KMS-11 (cell line): Measurements from ENCODE around the gene POLR1H.

ENCODE experiments used
- H2AFZ ChIP-seq: fragments of 200-600 bp; sonication (generic); 2 replicates; pipeline ENCODE4 v1.6.1; 2016; ENCODE audit warnings: antibody characterized with exemption, mixed run types, low read depth
- H3K27ac ChIP-seq: fragments of 200-600 bp; sonication (generic); 2 replicates; pipeline ENCODE4 v1.6.1; 2016; ENCODE audit warnings: mild to moderate bottlenecking, mixed run types
- H3K27me3 ChIP-seq: fragments of 200-600 bp; sonication (generic); 2 replicates; pipeline ENCODE4 v1.6.1; 2017; ENCODE audit warnings: mild to moderate bottlenecking, low read depth, mixed run types, moderate library complexity; ENCODE audit not compliant: insufficient read depth
- H3K36me3 ChIP-seq: fragments of 200-600 bp; sonication (generic); 2 replicates; pipeline ENCODE4 v1.6.1; 2017; ENCODE audit warnings: mild to moderate bottlenecking, mixed run types; ENCODE audit not compliant: insufficient read depth
- H3K4me1 ChIP-seq: fragments of 200-600 bp; sonication (generic); 2 replicates; pipeline ENCODE4 v1.6.1; 2016; ENCODE audit warnings: mild to moderate bottlenecking, low read depth, mixed run types; ENCODE audit not compliant: poor library complexity, severe bottlenecking
- H3K4me2 ChIP-seq: fragments of 200-600 bp; sonication (generic); 2 replicates; pipeline ENCODE4 v1.7.0; 2016; ENCODE audit warnings: mild to moderate bottlenecking, mixed run types
- H3K4me3 ChIP-seq: fragments of 200-600 bp; sonication (generic); IDR thresholded peaks from 2 replicates; pipeline ENCODE4 v1.6.1; 2017; ENCODE audit warnings: low read depth, low read length, mixed read lengths; ENCODE audit not compliant: insufficient read depth
- H3K79me2 ChIP-seq: fragments of 200-600 bp; sonication (generic); 2 replicates; pipeline ENCODE4 v1.6.1; 2016; ENCODE audit warnings: low read depth, mixed run types; ENCODE audit not compliant: insufficient read depth
- H3K9ac ChIP-seq: fragments of 200-600 bp; sonication (generic); 2 replicates; pipeline ENCODE4 v1.6.1; 2016; ENCODE audit warnings: mild to moderate bottlenecking, mixed run types
- H4K20me1 ChIP-seq: fragments of 200-600 bp; sonication (generic); 2 replicates; pipeline ENCODE4 v1.6.1; 2016; ENCODE audit warnings: mild to moderate bottlenecking, mixed run types; ENCODE audit not compliant: insufficient read depth
- CTCF ChIP-seq: fragments of 200-600 bp; sonication (generic); conservative IDR thresholded peaks from 2 replicates; pipeline ENCODE4 v1.6.1; 2017; ENCODE audit warnings: low read depth, mild to moderate bottlenecking, antibody characterized with exemption, low read length, moderate library complexity, mixed read lengths

POLR1H gene

GRCh38 chr6:30101444-30102413, 40.7 kb downstream of the POLR1H start:
- no peaks in the 10 kb centered on the region for H3K79me2 ChIP-seq
- peaks cover 25% of the 10 kb centered on the region; the same call in 1 of the 2 replicates for H3K27me3 ChIP-seq
- H3K27ac ChIP-seq = no peak overlapping the region
- no peak for TF ChIP-seq CTCF
- no peak overlapping the region for H3K4me3 ChIP-seq
- H2AFZ ChIP-seq = peak overlapping the region; percentile 84
- no peaks in the 10 kb centered on the region for H3K36me3 ChIP-seq
- H3K4me2 ChIP-seq = peak overlapping the region; percentile 85
- H3K9ac ChIP-seq = peak overlapping the region; percentile 45; the same call in 1 of the 2 replicates
- H4K20me1 ChIP-seq = no peaks in the 10 kb centered on the region
- peaks cover 37% of the 10 kb centered on the region for H3K4me1 ChIP-seq

- peaks cover 25% of the 10 kb centered on the region; the same call in 1 of the 2 replicates for H3K27me3 ChIP-seq
- no peaks in the 10 kb centered on the region for H3K36me3 ChIP-seq
- no peaks in the 10 kb centered on the region for H3K79me2 ChIP-seq
- no peaks in the 10 kb centered on the region for H4K20me1 ChIP-seq
- no peak for TF ChIP-seq CTCF
- H3K4me3 ChIP-seq = no peak overlapping the region
- H3K4me2 ChIP-seq = peak overlapping the region; percentile 85
- H3K27ac ChIP-seq = peak overlapping the region; percentile 4; the same call in 1 of the 2 replicates
- peak overlapping the region; percentile 84 for H2AFZ ChIP-seq
- no peak overlapping the region for H3K9ac ChIP-seq
- H3K4me1 ChIP-seq = peaks cover 37% of the 10 kb centered on the region
Observed at GRCh38 chr6:30102414-30102969, 41.4 kb downstream of the POLR1H start.

GRCh38 chr6:30102970-30103871, 42.2 kb downstream of the POLR1H start:
- H3K27ac ChIP-seq = peak overlapping the region; percentile 4; the same call in 1 of the 2 replicates
- no peak overlapping the region for H3K4me3 ChIP-seq
- peak overlapping the region; percentile 18; the same call in 1 of the 2 replicates for H3K9ac ChIP-seq
- TF ChIP-seq CTCF = peak; percentile 91
- no peaks in the 10 kb centered on the region for H3K79me2 ChIP-seq
- peaks cover 42% of the 10 kb centered on the region for H3K4me1 ChIP-seq
- H4K20me1 ChIP-seq = no peaks in the 10 kb centered on the region
- peak overlapping the region; percentile 84 for H2AFZ ChIP-seq
- H3K4me2 ChIP-seq = peak overlapping the region; percentile 85
- H3K27me3 ChIP-seq = peaks cover 25% of the 10 kb centered on the region; the same call in 1 of the 2 replicates
- H3K36me3 ChIP-seq = no peaks in the 10 kb centered on the region

GRCh38 chr6:30103872-30104179, 42.8 kb downstream of the POLR1H start:
- Histone ChIP-seq H3K9ac (no peak overlapping the region; the same call in 1 of the 2 replicates), H3K79me2 (no peaks in the 10 kb centered on the region), H3K27me3 (peaks cover 25% of the 10 kb centered on the region; the same call in 1 of the 2 replicates), H3K4me1 (peaks cover 42% of the 10 kb centered on the region), H2AFZ (peak overlapping the region; percentile 84), H3K36me3 (no peaks in the 10 kb centered on the region), H3K4me3 (no peak overlapping the region), H4K20me1 (no peaks in the 10 kb centered on the region), H3K4me2 (peak overlapping the region; percentile 85), H3K27ac (no peak overlapping the region)
- TF ChIP-seq CTCF = no peak
